Measurements from ENCODE around the gene AUP1. TPM values are rescaled to one million over a fixed set of nuclear protein-coding genes. Genes with fewer than 3 reads are reported as not detected.
A peak's percentile ranks its signal among the peaks of the same experiment; 100 is the strongest.

Gene AUP1
- polyA plus RNA-seq, 2 of the 4 experiments (the other 2 are of a cell fraction): 129 to 164 TPM

DNA sequence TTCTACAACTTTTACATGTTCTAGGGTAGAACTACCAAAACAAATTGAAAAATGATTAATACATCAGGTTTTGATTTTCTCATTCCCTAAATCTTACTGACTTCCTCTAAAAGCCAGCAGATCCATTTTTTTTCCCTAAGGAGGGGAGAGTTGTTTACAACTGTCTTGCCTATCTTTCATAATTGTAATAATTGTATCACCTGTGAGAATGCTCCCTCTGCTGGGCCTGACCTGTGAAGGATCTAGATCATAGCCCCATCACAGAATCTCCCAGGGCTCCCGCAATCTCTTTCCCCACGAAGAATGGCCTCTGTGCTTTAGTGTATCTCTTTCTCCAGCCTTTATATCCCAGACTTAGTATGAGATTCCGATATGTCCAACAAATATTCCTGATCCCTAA lies 15.1 kb upstream of the AUP1 start:
- TF ChIP-seq, protein P1, sequence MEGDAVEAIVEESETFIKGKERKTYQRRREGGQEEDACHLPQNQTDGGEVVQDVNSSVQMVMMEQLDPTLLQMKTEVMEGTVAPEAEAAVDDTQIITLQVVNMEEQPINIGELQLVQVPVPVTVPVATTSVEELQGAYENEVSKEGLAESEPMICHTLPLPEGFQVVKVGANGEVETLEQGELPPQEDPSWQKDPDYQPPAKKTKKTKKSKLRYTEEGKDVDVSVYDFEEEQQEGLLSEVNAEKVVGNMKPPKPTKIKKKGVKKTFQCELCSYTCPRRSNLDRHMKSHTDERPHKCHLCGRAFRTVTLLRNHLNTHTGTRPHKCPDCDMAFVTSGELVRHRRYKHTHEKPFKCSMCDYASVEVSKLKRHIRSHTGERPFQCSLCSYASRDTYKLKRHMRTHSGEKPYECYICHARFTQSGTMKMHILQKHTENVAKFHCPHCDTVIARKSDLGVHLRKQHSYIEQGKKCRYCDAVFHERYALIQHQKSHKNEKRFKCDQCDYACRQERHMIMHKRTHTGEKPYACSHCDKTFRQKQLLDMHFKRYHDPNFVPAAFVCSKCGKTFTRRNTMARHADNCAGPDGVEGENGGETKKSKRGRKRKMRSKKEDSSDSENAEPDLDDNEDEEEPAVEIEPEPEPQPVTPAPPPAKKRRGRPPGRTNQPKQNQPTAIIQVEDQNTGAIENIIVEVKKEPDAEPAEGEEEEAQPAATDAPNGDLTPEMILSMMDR (IDR thresholded peaks at IDR 0.05): peak; percentile 36
- TF ChIP-seq RAD21 (conservative IDR thresholded peaks at IDR 0.05 in 1 of 2, IDR thresholded peaks at IDR 0.05 in 1 of 2): peak in 1 of 2 experiments; percentile 24; a peak in 1 of 5 replicates
- TF ChIP-seq ZSCAN20 (CRISPR knock-in tag; IDR thresholded peaks at IDR 0.05): no peak
- TF ChIP-seq ZFP36 (IDR thresholded peaks at IDR 0.05; ENCODE audit: borderline replicate concordance, partially characterized antibody): no peak
- TF ChIP-seq SMC3 (IDR thresholded peaks at IDR 0.05): 0 out of 3 replicates have a peak, but pooled peaks have one; percentile 18
- CTCF ChIA-PET: interaction anchor here (0.6 to 5.9 kb wide), 13 partner anchors 9 to 89 kb away, joined by 3 to 45 read pairs (median 4); partner anchors contain the start of genes CCDC142, HTRA2, INO80B and LOXL3
- peak in 1 of 2 experiments; percentile 44 for DNase-seq (ENCODE audit: low read depth in 1 of 2, low spot score in 1 of 2)
- POLR2A ChIA-PET: no interaction called here
- H3K4me3 ChIP-seq: no peak overlapping the region
- WGBS (ENCODE audit: missing lambda C conversion rate): 50% methylated on average over 3 of the region's 3 CpGs
- peaks cover 9% of the 10 kb centered on the region for H3K4me1 ChIP-seq
- H3K27ac ChIP-seq: no peak overlapping the region
- peak in 1 of 2 experiments; percentile 35; a peak in 2 of 6 replicates for ATAC-seq
- no peaks in the 10 kb centered on the region for H3K9me3 ChIP-seq
- H3K4me2 ChIP-seq: no peak overlapping the region
- no peak for FAIRE-seq

DNA sequence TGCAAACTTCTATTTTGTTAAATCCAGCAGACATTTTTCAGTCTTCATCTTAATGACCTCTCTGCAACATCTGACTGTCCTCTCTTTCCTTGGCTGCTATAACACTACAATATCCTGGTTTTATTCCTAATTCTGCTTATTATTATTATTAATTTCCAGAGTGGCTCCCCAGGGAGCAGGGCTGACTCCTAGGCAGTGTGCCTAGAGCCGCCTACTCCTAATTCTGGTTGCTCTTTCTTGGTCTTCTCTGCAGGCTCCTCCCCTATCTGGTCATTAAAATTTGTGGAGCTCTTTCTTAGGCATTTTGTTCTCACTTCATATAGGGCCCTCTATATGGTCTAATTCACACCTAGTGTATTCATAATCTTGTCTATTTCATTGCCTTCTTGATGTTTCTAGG lies 13.5 kb upstream of the AUP1 start:
- WGBS (ENCODE audit: missing lambda C conversion rate): 74% methylated on average over 1 of the region's 1 CpG
- no peak for FAIRE-seq
- no peak overlapping the region for H3K4me3 ChIP-seq
- no peak overlapping the region for H3K27ac ChIP-seq
- no peaks in the 10 kb centered on the region for H3K9me3 ChIP-seq
- no peak for TF ChIP-seq ZC3H11A (IDR thresholded peaks at IDR 0.05)
- TF ChIP-seq ZNF302 (CRISPR knock-in tag; IDR thresholded peaks at IDR 0.05): no peak
- no peak for TF ChIP-seq GATA3 (IDR thresholded peaks at IDR 0.05; ENCODE audit: borderline replicate concordance)
- TF ChIP-seq KDM5A (IDR thresholded peaks at IDR 0.05): no peak
- no peak for TF ChIP-seq MAZ (IDR thresholded peaks at IDR 0.05; ENCODE audit: borderline replicate concordance, low read depth, low read length)
- no peak for TF ChIP-seq KDM1A (IDR thresholded peaks at IDR 0.05; ENCODE audit: low read depth)
- TF ChIP-seq HEYL (CRISPR knock-in tag; IDR thresholded peaks at IDR 0.05): no peak
- TF ChIP-seq ATOH8 (CRISPR knock-in tag; IDR thresholded peaks at IDR 0.05; ENCODE audit: low read depth): no peak
- no peak for TF ChIP-seq ZSCAN20 (CRISPR knock-in tag; IDR thresholded peaks at IDR 0.05)
- TF ChIP-seq, protein P2, sequence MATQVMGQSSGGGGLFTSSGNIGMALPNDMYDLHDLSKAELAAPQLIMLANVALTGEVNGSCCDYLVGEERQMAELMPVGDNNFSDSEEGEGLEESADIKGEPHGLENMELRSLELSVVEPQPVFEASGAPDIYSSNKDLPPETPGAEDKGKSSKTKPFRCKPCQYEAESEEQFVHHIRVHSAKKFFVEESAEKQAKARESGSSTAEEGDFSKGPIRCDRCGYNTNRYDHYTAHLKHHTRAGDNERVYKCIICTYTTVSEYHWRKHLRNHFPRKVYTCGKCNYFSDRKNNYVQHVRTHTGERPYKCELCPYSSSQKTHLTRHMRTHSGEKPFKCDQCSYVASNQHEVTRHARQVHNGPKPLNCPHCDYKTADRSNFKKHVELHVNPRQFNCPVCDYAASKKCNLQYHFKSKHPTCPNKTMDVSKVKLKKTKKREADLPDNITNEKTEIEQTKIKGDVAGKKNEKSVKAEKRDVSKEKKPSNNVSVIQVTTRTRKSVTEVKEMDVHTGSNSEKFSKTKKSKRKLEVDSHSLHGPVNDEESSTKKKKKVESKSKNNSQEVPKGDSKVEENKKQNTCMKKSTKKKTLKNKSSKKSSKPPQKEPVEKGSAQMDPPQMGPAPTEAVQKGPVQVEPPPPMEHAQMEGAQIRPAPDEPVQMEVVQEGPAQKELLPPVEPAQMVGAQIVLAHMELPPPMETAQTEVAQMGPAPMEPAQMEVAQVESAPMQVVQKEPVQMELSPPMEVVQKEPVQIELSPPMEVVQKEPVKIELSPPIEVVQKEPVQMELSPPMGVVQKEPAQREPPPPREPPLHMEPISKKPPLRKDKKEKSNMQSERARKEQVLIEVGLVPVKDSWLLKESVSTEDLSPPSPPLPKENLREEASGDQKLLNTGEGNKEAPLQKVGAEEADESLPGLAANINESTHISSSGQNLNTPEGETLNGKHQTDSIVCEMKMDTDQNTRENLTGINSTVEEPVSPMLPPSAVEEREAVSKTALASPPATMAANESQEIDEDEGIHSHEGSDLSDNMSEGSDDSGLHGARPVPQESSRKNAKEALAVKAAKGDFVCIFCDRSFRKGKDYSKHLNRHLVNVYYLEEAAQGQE (IDR thresholded peaks at IDR 0.05): no peak
- TF ChIP-seq NR3C1 (IDR thresholded peaks at IDR 0.05): no peak
- TF ChIP-seq MYC (IDR thresholded peaks at IDR 0.05; ENCODE audit: borderline replicate concordance, low read length): no peak
- no peak for TF ChIP-seq NFE2L2 (conservative IDR thresholded peaks at IDR 0.05; ENCODE audit: low read length)
- CTCF ChIA-PET: interaction anchor here (0.7 to 5.9 kb wide), 5 partner anchors 10 to 1022 kb away, joined by 3 to 45 read pairs (median 10); partner anchors contain the start of genes CCDC142, HTRA2 and TTC31
- H3K4me1 ChIP-seq: no peaks in the 10 kb centered on the region
- no peak overlapping the region for H3K4me2 ChIP-seq
- ATAC-seq: no peak
- POLR2A ChIA-PET: interaction anchor here (0.7 kb wide), 1 partner anchor 15 kb away, joined by 5 read pairs; no protein-coding TSS in a partner anchor
- no peak for DNase-seq (ENCODE audit: low read depth in 1 of 2, low spot score in 1 of 2)

All from A549 (cell line).